SU-DHL-6 (cell line): ENCODE measurements around the gene SMTNL1.

ENCODE experiments used
- H2AFZ ChIP-seq: fragments of 200-600 bp; sonication (generic); 2 replicates; pipeline ENCODE4 v1.6.1; 2014; ENCODE audit warnings: low read depth, mild to moderate bottlenecking, moderate library complexity, mixed read lengths, antibody characterized with exemption, low read length; ENCODE audit not compliant: severe bottlenecking
- H3F3A ChIP-seq: fragments of 200-600 bp; shearing (Covaris generic); 2 replicates; pipeline ENCODE4 v1.6.0; 2016; ENCODE audit warnings: antibody characterized with exemption, mild to moderate bottlenecking; ENCODE audit not compliant: insufficient read depth
- H3K27ac ChIP-seq: fragments of 200-600 bp; sonication (generic); 2 replicates; pipeline ENCODE4 v1.5.1; 2016; ENCODE audit warnings: low read depth, mild to moderate bottlenecking, low read length, moderate library complexity, mixed read lengths
- H3K27me3 ChIP-seq: fragments of 200-600 bp; sonication (generic), shearing (Covaris generic); 2 replicates; pipeline ENCODE4 v1.6.0; 2014; ENCODE audit warnings: mild to moderate bottlenecking, low read length
- H3K36me3 ChIP-seq: fragments of 200-600 bp; sonication (generic); 2 replicates; pipeline ENCODE4 v1.6.1; 2014; ENCODE audit warnings: mild to moderate bottlenecking, low read length, mixed read lengths
- H3K4me2 ChIP-seq: fragments of 300-600, 200-600 bp; shearing (Covaris generic), sonication (generic); 2 replicates; pipeline ENCODE4 v1.6.0; 2014; ENCODE audit warnings: low read length, low read depth, mild to moderate bottlenecking; ENCODE audit not compliant: poor library complexity, severe bottlenecking
- H3K4me3 ChIP-seq: fragments of 200-600 bp; sonication (generic); 2 replicates; pipeline ENCODE4 v1.5.1; 2014; ENCODE audit warnings: antibody characterized with exemption, low read length, mild to moderate bottlenecking, mixed read lengths; ENCODE audit not compliant: insufficient read depth, poor library complexity, severe bottlenecking
- H3K79me2 ChIP-seq: fragments of 200-600 bp; sonication (generic); 2 replicates; pipeline ENCODE4 v1.6.1; 2014; ENCODE audit warnings: mild to moderate bottlenecking, low read length, moderate library complexity; ENCODE audit not compliant: insufficient read depth
- H3K9ac ChIP-seq: fragments of 200-600 bp; sonication (generic); 2 replicates; pipeline ENCODE4 v1.7.0; 2014; ENCODE audit warnings: mild to moderate bottlenecking, low read length
- H3K9me2 ChIP-seq: fragments of 200-600 bp; sonication (generic); replicated peaks from 2 replicates; pipeline ENCODE4 v1.6.1; 2014; ENCODE audit warnings: low read length; ENCODE audit not compliant: insufficient read depth
- H3K9me3 ChIP-seq: fragments of 200-600 bp; sonication (generic); 2 replicates; pipeline ENCODE4 v1.6.1; 2014; ENCODE audit warnings: low read length, mixed read lengths; ENCODE audit not compliant: insufficient read depth
- H4K20me1 ChIP-seq: fragments of 200-600 bp; sonication (generic); 2 replicates; pipeline ENCODE4 v1.6.1; 2014; ENCODE audit warnings: low read depth, mild to moderate bottlenecking, antibody characterized with exemption, low read length, moderate library complexity, mixed read lengths
- CTCF ChIP-seq: fragments of 200-600 bp; sonication (generic); IDR thresholded peaks from one replicate; pipeline ENCODE4 v1.5.1; 2017; ENCODE audit warnings: antibody characterized with exemption, mild to moderate bottlenecking, low read length, moderate library complexity; ENCODE audit not compliant: insufficient read depth, poor library complexity, severe bottlenecking
- EZH2phosphoT487 ChIP-seq: fragments of 200-600 bp; sonication (generic), shearing (Covaris generic); conservative IDR thresholded peaks from 2 replicates; pipeline ENCODE4 v1.6.1; 2018; ENCODE audit warnings: mild to moderate bottlenecking, antibody characterized with exemption, low read length, moderate library complexity, mixed read lengths

SMTNL1 gene

DNA sequence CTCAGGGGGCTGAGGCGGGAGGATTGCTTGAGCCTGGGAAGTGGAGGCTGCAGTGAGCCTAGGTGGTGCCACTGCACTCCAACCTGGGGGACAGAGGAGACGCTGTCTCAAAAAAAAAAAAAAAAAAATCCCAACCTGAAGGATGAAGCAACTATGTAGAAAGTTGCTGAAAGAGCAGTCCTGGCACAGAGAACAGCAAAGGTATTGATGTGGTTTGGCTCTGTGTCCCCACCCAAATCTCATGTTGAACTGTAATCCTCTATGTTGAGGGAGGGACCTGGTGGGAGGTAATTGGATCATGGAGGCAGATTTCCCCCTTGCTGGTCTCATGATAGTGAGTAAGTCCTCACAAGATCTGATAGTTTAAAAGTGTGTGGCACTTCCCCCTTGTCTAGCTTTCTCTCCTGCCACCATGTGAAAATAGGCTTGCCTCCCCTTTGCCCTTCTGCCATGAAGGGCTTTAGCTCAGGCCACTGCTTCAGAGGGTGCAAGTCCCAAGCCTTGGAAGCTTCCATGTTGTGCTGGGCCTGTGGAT, 49.4 kb downstream of the SMTNL1 start:
- H2AFZ ChIP-seq, result no peak overlapping the region
- no peaks in the 10 kb centered on the region for H3K9me2 ChIP-seq
- no peak overlapping the region for H3K4me2 ChIP-seq
- no peaks in the 10 kb centered on the region for H3K79me2 ChIP-seq
- H3F3A ChIP-seq, result no peaks in the 10 kb centered on the region
- no peak overlapping the region for H3K4me3 ChIP-seq
- no peaks in the 10 kb centered on the region for H3K9me3 ChIP-seq
- no peaks in the 10 kb centered on the region for H4K20me1 ChIP-seq
- no peak for TF ChIP-seq CTCF
- TF ChIP-seq EZH2phosphoT487, result no peak
- no peak overlapping the region for H3K27ac ChIP-seq
- no peaks in the 10 kb centered on the region for H3K36me3 ChIP-seq
- no peak overlapping the region for H3K9ac ChIP-seq
- H3K27me3 ChIP-seq, result no peaks in the 10 kb centered on the region

DNA sequence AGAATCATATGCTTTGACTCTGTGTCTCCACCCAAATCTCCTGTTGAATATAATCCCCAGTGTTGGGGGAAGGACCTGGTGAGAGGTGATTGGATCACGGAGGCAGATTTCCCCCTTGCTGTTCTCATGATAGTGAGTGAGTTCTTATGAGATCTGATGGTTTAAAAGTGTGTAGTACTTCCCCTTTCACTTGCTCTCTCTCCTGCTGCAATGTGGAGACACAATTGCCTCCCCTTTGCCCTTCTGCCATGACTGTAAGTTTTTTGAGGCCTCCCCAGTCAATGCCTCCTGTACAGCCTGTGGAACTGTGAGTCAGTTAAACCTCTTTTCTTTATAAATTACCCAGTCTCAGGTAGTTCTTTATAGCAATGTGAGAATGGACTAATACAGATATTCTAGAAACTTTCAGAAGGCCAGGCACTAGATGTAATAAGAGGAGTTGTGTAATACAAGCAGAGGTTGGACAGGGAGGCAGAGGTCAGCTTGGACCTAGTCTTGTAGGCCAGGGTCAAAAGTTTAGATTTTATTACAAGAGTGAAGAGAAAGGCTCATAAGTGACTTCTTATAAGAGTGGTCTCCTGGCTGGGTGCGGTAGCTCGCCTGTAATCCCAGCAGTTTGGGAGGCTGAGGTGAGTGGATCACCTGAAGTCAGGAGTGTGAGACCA, 50.8 kb downstream of the SMTNL1 start:
- H3F3A ChIP-seq, result no peaks in the 10 kb centered on the region
- H2AFZ ChIP-seq, result no peak overlapping the region
- H3K27ac ChIP-seq, result no peak overlapping the region
- no peak overlapping the region for H3K4me2 ChIP-seq
- H3K79me2 ChIP-seq, result no peaks in the 10 kb centered on the region
- no peaks in the 10 kb centered on the region for H3K9me3 ChIP-seq
- TF ChIP-seq CTCF, result no peak
- TF ChIP-seq EZH2phosphoT487, result no peak
- H4K20me1 ChIP-seq, result no peaks in the 10 kb centered on the region
- H3K9ac ChIP-seq, result no peak overlapping the region
- H3K36me3 ChIP-seq, result no peaks in the 10 kb centered on the region
- H3K4me3 ChIP-seq, result no peak overlapping the region
- no peaks in the 10 kb centered on the region for H3K9me2 ChIP-seq
- no peaks in the 10 kb centered on the region for H3K27me3 ChIP-seq

GRCh38 chr11:57596266-57596885, 59.0 kb downstream of the SMTNL1 start:
- no peaks in the 10 kb centered on the region for H3K36me3 ChIP-seq
- H3K79me2 ChIP-seq, result no peaks in the 10 kb centered on the region
- H3F3A ChIP-seq, result no peaks in the 10 kb centered on the region
- H3K27me3 ChIP-seq, result no peaks in the 10 kb centered on the region
- H4K20me1 ChIP-seq, result no peaks in the 10 kb centered on the region
- TF ChIP-seq CTCF (no peak), EZH2phosphoT487 (no peak)
- no peaks in the 10 kb centered on the region for H3K9me3 ChIP-seq
- H3K27ac ChIP-seq, result no peak overlapping the region
- H3K4me3 ChIP-seq, result no peak overlapping the region
- no peak overlapping the region for H3K4me2 ChIP-seq
- H3K9me2 ChIP-seq, result no peaks in the 10 kb centered on the region
- H3K9ac ChIP-seq, result no peak overlapping the region
- no peak overlapping the region for H2AFZ ChIP-seq
